Lower leg skin (tissue), 3 donors: Measurements from ENCODE around the gene ST6GALNAC3.

Experiments used
- CTCF ChIP-seq, 3 donors: fragments of 450-650 bp; IDR thresholded peaks; one replicate each; pipeline ENCODE4 v1.5.1; 2016; ENCODE audit warnings: antibody characterized with exemption in 3 of 3, mild to moderate bottlenecking in 3 of 3, moderate library complexity in 2 of 3
- POLR2A ChIP-seq, 2 donors: fragments of 450-650 bp; IDR thresholded peaks; one replicate each; pipeline ENCODE4 v1.6.1; 2016 to 2017; ENCODE audit warnings: antibody characterized with exemption in 2 of 2, mild to moderate bottlenecking in 1 of 2, moderate library complexity in 1 of 2

- TF ChIP-seq CTCF (IDR thresholded peaks at IDR 0.05) (no peak), POLR2A (IDR thresholded peaks at IDR 0.05) (no peak)
These were observed 38.9 kb downstream of the ST6GALNAC3 start for GRCh38 chr1:76113446-76113845.
